Activated naive CD8-positive, alpha-beta T cell treated with anti-CD3 and anti-CD28 coated beads, Interleukin-2, amount 10 ng/mL, durations not matched to agents 7 days and 5 days (primary cell): ENCODE results near the gene GABRG3. TPM values are rescaled to one million over a fixed set of nuclear protein-coding genes. Genes with fewer than 3 reads are reported as not detected.

Experiments
- ATAC-seq: fragments of 150-1000 bp; cut with Tn5 transposase; one replicate; pipeline ENCODE4 v1.10.0; 2021; ENCODE audit warnings: low read depth, moderate library complexity
- POLR2A ChIA-PET: fragments of 350-600 bp; sonication (Branson Sonifier 250); formaldehyde crosslinking; loops from one replicate; lab custom pipeline; 2021; ENCODE audit warnings: antibody characterized with exemption; lab: Charles Lee
- DNase-seq: peaks from one replicate; pipeline ENCODE4 v3.0.0; 2021
- H3K27ac Mint-ChIP-seq: one replicate; pipeline ENCODE4 v1.8.0; 2022; ENCODE audit warnings: mild to moderate bottlenecking, mixed read lengths
- H3K27me3 Mint-ChIP-seq: one replicate; pipeline ENCODE4 v1.8.0; 2022; ENCODE audit warnings: mild to moderate bottlenecking, moderate library complexity, mixed read lengths
- H3K36me3 Mint-ChIP-seq: one replicate; pipeline ENCODE4 v1.8.0; 2021; ENCODE audit warnings: mild to moderate bottlenecking, mixed read lengths
- H3K4me1 Mint-ChIP-seq: one replicate; pipeline ENCODE4 v1.8.0; 2021; ENCODE audit warnings: mixed read lengths
- H3K4me3 Mint-ChIP-seq: one replicate; pipeline ENCODE4 v1.8.0; 2022; ENCODE audit warnings: mild to moderate bottlenecking, moderate library complexity, mixed read lengths
- H3K9me3 Mint-ChIP-seq: one replicate; pipeline ENCODE4 v1.8.0; 2021; ENCODE audit warnings: mixed read lengths
- total RNA-seq, 2 experiments: library from RNA; stranded (reverse); gene quantifications; one replicate each; pipeline ENCODE4 v1.2.3, GENCODE V29; 2021

GABRG3 gene
- total RNA-seq, 2 experiments from 2014 or later = not detected

- no peak overlapping the region for H3K27ac Mint-ChIP-seq
- no peaks in the 10 kb centered on the region for H3K36me3 Mint-ChIP-seq
- DNase-seq (no peak), ATAC-seq (no peak)
- peaks cover 17% of the 10 kb centered on the region for H3K9me3 Mint-ChIP-seq
- no peak overlapping the region for H3K4me3 Mint-ChIP-seq
- no peaks in the 10 kb centered on the region for H3K4me1 Mint-ChIP-seq
- POLR2A ChIA-PET = no interaction called here
- no peaks in the 10 kb centered on the region for H3K27me3 Mint-ChIP-seq
These were observed 426.0 kb downstream of the GABRG3 start for GRCh38 chr15:27396996-27397395.

GRCh38 chr15:27398631-27399161 lies 427.7 kb downstream of the GABRG3 start:
- no peak for DNase-seq
- ATAC-seq = no peak
- no peaks in the 10 kb centered on the region for H3K36me3 Mint-ChIP-seq
- H3K4me3 Mint-ChIP-seq = no peak overlapping the region
- H3K27ac Mint-ChIP-seq = no peak overlapping the region
- H3K9me3 Mint-ChIP-seq = peaks cover 16% of the 10 kb centered on the region
- POLR2A ChIA-PET = no interaction called here
- H3K4me1 Mint-ChIP-seq = no peaks in the 10 kb centered on the region
- H3K27me3 Mint-ChIP-seq = no peaks in the 10 kb centered on the region

- Mint-ChIP-seq H3K27ac (no peak overlapping the region), H3K4me1 (no peaks in the 10 kb centered on the region), H3K36me3 (no peaks in the 10 kb centered on the region), H3K27me3 (no peaks in the 10 kb centered on the region), H3K9me3 (peaks cover 16% of the 10 kb centered on the region), H3K4me3 (no peak overlapping the region)
- ATAC-seq (no peak), DNase-seq (no peak)
- POLR2A ChIA-PET = no interaction called here
These were observed 428.3 kb downstream of the GABRG3 start for GRCh38 chr15:27399241-27399640.

GRCh38 chr15:27401471-27401870 lies 430.5 kb downstream of the GABRG3 start:
- POLR2A ChIA-PET = no interaction called here
- Mint-ChIP-seq H3K4me1 (no peaks in the 10 kb centered on the region), H3K36me3 (no peaks in the 10 kb centered on the region), H3K27ac (no peak overlapping the region), H3K9me3 (peaks cover 13% of the 10 kb centered on the region), H3K4me3 (no peak overlapping the region), H3K27me3 (no peaks in the 10 kb centered on the region)
- no peak for ATAC-seq
- DNase-seq = no peak

- no peaks in the 10 kb centered on the region for H3K27me3 Mint-ChIP-seq
- no peak overlapping the region for H3K4me3 Mint-ChIP-seq
- no peaks in the 10 kb centered on the region for H3K36me3 Mint-ChIP-seq
- peaks cover 3% of the 10 kb centered on the region for H3K9me3 Mint-ChIP-seq
- no peak for ATAC-seq
- no peak for DNase-seq
- H3K27ac Mint-ChIP-seq = no peak overlapping the region
- POLR2A ChIA-PET = no interaction called here
- no peaks in the 10 kb centered on the region for H3K4me1 Mint-ChIP-seq
These were observed 437.4 kb downstream of the GABRG3 start for GRCh38 chr15:27408428-27408827.

- Mint-ChIP-seq H3K27me3 (no peaks in the 10 kb centered on the region), H3K9me3 (peaks cover 5% of the 10 kb centered on the region), H3K4me1 (no peaks in the 10 kb centered on the region), H3K4me3 (no peak overlapping the region), H3K36me3 (no peaks in the 10 kb centered on the region), H3K27ac (no peak overlapping the region)
- POLR2A ChIA-PET = no interaction called here
- DNase-seq (no peak), ATAC-seq (no peak)
These were observed 440.1 kb downstream of the GABRG3 start for GRCh38 chr15:27410996-27411605.

GRCh38 chr15:27412415-27412814 lies 441.4 kb downstream of the GABRG3 start:
- H3K27ac Mint-ChIP-seq = no peak overlapping the region
- H3K9me3 Mint-ChIP-seq = peaks cover 5% of the 10 kb centered on the region
- no peak for ATAC-seq
- H3K27me3 Mint-ChIP-seq = no peaks in the 10 kb centered on the region
- no peaks in the 10 kb centered on the region for H3K36me3 Mint-ChIP-seq
- POLR2A ChIA-PET = no interaction called here
- no peaks in the 10 kb centered on the region for H3K4me1 Mint-ChIP-seq
- DNase-seq = no peak
- no peak overlapping the region for H3K4me3 Mint-ChIP-seq

- Mint-ChIP-seq H3K4me3 (no peak overlapping the region), H3K4me1 (no peaks in the 10 kb centered on the region), H3K36me3 (no peaks in the 10 kb centered on the region), H3K27ac (no peak overlapping the region), H3K9me3 (peaks cover 12% of the 10 kb centered on the region), H3K27me3 (no peaks in the 10 kb centered on the region)
- POLR2A ChIA-PET = no interaction called here
- ATAC-seq (no peak), DNase-seq (no peak)
These were observed 443.3 kb downstream of the GABRG3 start for GRCh38 chr15:27414168-27414870.

GRCh38 chr15:27418726-27419125 lies 447.7 kb downstream of the GABRG3 start:
- H3K4me3 Mint-ChIP-seq = no peak overlapping the region
- peaks cover 12% of the 10 kb centered on the region for H3K9me3 Mint-ChIP-seq
- POLR2A ChIA-PET = no interaction called here
- no peaks in the 10 kb centered on the region for H3K27me3 Mint-ChIP-seq
- no peaks in the 10 kb centered on the region for H3K4me1 Mint-ChIP-seq
- DNase-seq (no peak), ATAC-seq (no peak)
- no peaks in the 10 kb centered on the region for H3K36me3 Mint-ChIP-seq
- H3K27ac Mint-ChIP-seq = no peak overlapping the region

- peaks cover 5% of the 10 kb centered on the region for H3K9me3 Mint-ChIP-seq
- ATAC-seq (no peak), DNase-seq (no peak)
- H3K27ac Mint-ChIP-seq = no peak overlapping the region
- H3K27me3 Mint-ChIP-seq = no peaks in the 10 kb centered on the region
- no peaks in the 10 kb centered on the region for H3K4me1 Mint-ChIP-seq
- no peaks in the 10 kb centered on the region for H3K36me3 Mint-ChIP-seq
- POLR2A ChIA-PET = no interaction called here
- H3K4me3 Mint-ChIP-seq = no peak overlapping the region
These were observed 452.0 kb downstream of the GABRG3 start for GRCh38 chr15:27422997-27423396.

- H3K36me3 Mint-ChIP-seq = no peaks in the 10 kb centered on the region
- no peaks in the 10 kb centered on the region for H3K4me1 Mint-ChIP-seq
These were observed 455.8 kb downstream of the GABRG3 start for GRCh38 chr15:27426805-27427204.

GRCh38 chr15:27427276-27427675 lies 456.3 kb downstream of the GABRG3 start:
- POLR2A ChIA-PET = no interaction called here
- DNase-seq = no peak
- peaks cover 4% of the 10 kb centered on the region for H3K9me3 Mint-ChIP-seq
- H3K4me1 Mint-ChIP-seq = no peaks in the 10 kb centered on the region
- no peak overlapping the region for H3K27ac Mint-ChIP-seq
- ATAC-seq = no peak
- no peaks in the 10 kb centered on the region for H3K27me3 Mint-ChIP-seq
- no peak overlapping the region for H3K4me3 Mint-ChIP-seq
- H3K36me3 Mint-ChIP-seq = no peaks in the 10 kb centered on the region

More at GRCh38 chr15:27426805-27427204, 455.8 kb downstream of the GABRG3 start:
- no peak overlapping the region for H3K27ac Mint-ChIP-seq
- H3K9me3 Mint-ChIP-seq = peaks cover 4% of the 10 kb centered on the region
- no peak overlapping the region for H3K4me3 Mint-ChIP-seq
- POLR2A ChIA-PET = no interaction called here
- no peaks in the 10 kb centered on the region for H3K27me3 Mint-ChIP-seq
- ATAC-seq (no peak), DNase-seq (no peak)

GRCh38 chr15:27428151-27428550 lies 457.2 kb downstream of the GABRG3 start:
- Mint-ChIP-seq H3K36me3 (no peaks in the 10 kb centered on the region), H3K9me3 (peaks cover 9% of the 10 kb centered on the region), H3K27ac (no peak overlapping the region), H3K4me3 (no peak overlapping the region), H3K27me3 (no peaks in the 10 kb centered on the region), H3K4me1 (no peaks in the 10 kb centered on the region)
- DNase-seq (no peak), ATAC-seq (no peak)
- POLR2A ChIA-PET = no interaction called here

- H3K27ac Mint-ChIP-seq = no peak overlapping the region
- H3K4me1 Mint-ChIP-seq = no peaks in the 10 kb centered on the region
- H3K27me3 Mint-ChIP-seq = no peaks in the 10 kb centered on the region
- POLR2A ChIA-PET = no interaction called here
- DNase-seq (no peak), ATAC-seq (no peak)
- H3K4me3 Mint-ChIP-seq = no peak overlapping the region
- peaks cover 9% of the 10 kb centered on the region for H3K9me3 Mint-ChIP-seq
- no peaks in the 10 kb centered on the region for H3K36me3 Mint-ChIP-seq
These were observed 458.6 kb downstream of the GABRG3 start for GRCh38 chr15:27429577-27429976.
